CD4-positive, alpha-beta T cell treated with Interleukin-10 for 1 hour (primary cell): ENCODE data around the gene MEMO1.
"Not testable (repeated sequence)": the region's sequence is repeated elsewhere in the genome, so short reads cannot be mapped to it uniquely, and the experiment has no call there.

Source experiments
- DNase-seq: peaks from one replicate; pipeline ENCODE4 v3.0.0-alpha.2; 2020

MEMO1 gene

GRCh38 chr2:32010670-32011484 is at the start of gene MEMO1:
MEMO1 (minus strand) TSS chr2:32011008; CDS start chr2:32010247, 761 bp downstream.
- peak; percentile 90 for DNase-seq

GRCh38 chr2:32060266-32060665 is 49.5 kb upstream of the MEMO1 start:
- no peak for DNase-seq

- DNase-seq: no peak
These were observed 47.3 kb upstream of the MEMO1 start for GRCh38 chr2:32058130-32058529.

- DNase-seq: not testable (repeated sequence)
These were observed 43.8 kb upstream of the MEMO1 start for GRCh38 chr2:32054583-32054982.

GRCh38 chr2:32051836-32052439 is 41.1 kb upstream of the MEMO1 start:
- no peak for DNase-seq

GRCh38 chr2:32043561-32043960 is 32.8 kb upstream of the MEMO1 start:
- no peak for DNase-seq

- peak; percentile 93 for DNase-seq
These were observed 28.8 kb upstream of the MEMO1 start, which contains the start of gene DPY30 for GRCh38 chr2:32039447-32040219. DPY30 (minus strand) TSS chr2:32039805; CDS start chr2:32039456, 349 bp downstream.

GRCh38 chr2:32034198-32034887 is 23.5 kb upstream of the MEMO1 start:
- not testable (repeated sequence) for DNase-seq

GRCh38 chr2:32018789-32019482 is 8.1 kb upstream of the MEMO1 start:
- not testable (repeated sequence) for DNase-seq

GRCh38 chr2:32012872-32013271 is 2.1 kb upstream of the MEMO1 start:
- no peak for DNase-seq

GRCh38 chr2:32011485-32011960 is 715 bp upstream of the MEMO1 start:
- DNase-seq: no peak

GRCh38 chr2:32010280-32010669 is 533 bp downstream of the MEMO1 start:
- DNase-seq: peak; percentile 77

GRCh38 chr2:32009516-32010256 is 1.1 kb downstream of the MEMO1 start:
- peak; percentile 33 for DNase-seq

GRCh38 chr2:32008805-32009515 is 1.8 kb downstream of the MEMO1 start:
- no peak for DNase-seq

- no peak for DNase-seq
These were observed 3.8 kb downstream of the MEMO1 start for GRCh38 chr2:32007121-32007391.

GRCh38 chr2:32005371-32005976 is 5.3 kb downstream of the MEMO1 start:
- no peak for DNase-seq

GRCh38 chr2:32003791-32004190 is 7.0 kb downstream of the MEMO1 start:
- DNase-seq: no peak

- DNase-seq: no peak
These were observed 8.4 kb downstream of the MEMO1 start for GRCh38 chr2:32002406-32002805.

GRCh38 chr2:31999438-31999837 is 11.4 kb downstream of the MEMO1 start:
- DNase-seq: no peak

GRCh38 chr2:31998731-31999383 is 12.0 kb downstream of the MEMO1 start:
- no peak for DNase-seq
